K562 (cell line): ENCODE results near the gene MRPS15. TPM values are rescaled to one million over a fixed set of nuclear protein-coding genes. Genes with fewer than 3 reads are reported as not detected.

Experiments
- ATAC-seq: fragments of 200-7000 bp; cut with Tn5 transposase; 3 replicates; pipeline ENCODE4 v1.9.1; 2020; ENCODE audit warnings: moderate library complexity
- BruUV-seq: library from RNA; stranded (reverse); fragments of 400-500 nt; replicated peaks from 2 replicates; lab custom pipeline; 2021; lab: Mats Ljungman, UMichigan
- CTCF ChIA-PET: fragments of 300-600 bp; formaldehyde crosslinking; extraction: SDS; loops from one replicate; lab custom pipeline; 2021; ENCODE audit warnings: low intra/inter-chr PET ratio; lab: Yijun Ruan, JAX
- POLR2A ChIA-PET: fragments of 300-600, 350-650 bp; sonication (Branson Sonifier 250); formaldehyde crosslinking; extraction: SDS; loops from one replicate; lab custom pipeline; 2021; ENCODE audit warnings: antibody characterized with exemption, inconsistent platforms; lab: Yijun Ruan, JAX
- DNase-seq, 4 experiments: peaks; one replicate each; pipeline versions ENCODE4 v3.0.0 to v3.0.0-alpha.2; 2011 to 2018; ENCODE audit warnings: low spot score in 3 of 4, mixed read lengths in 3 of 4; ENCODE audit errors: extremely low read depth in 1 of 4
- FAIRE-seq: peaks from 2 replicates; lab custom pipeline; 2011; peaks lifted over from hg19 to GRCh38; lab: Jason Lieb, UNC
- H2AFZ ChIP-seq: 2 replicates; pipeline ENCODE4 v1.6.0; 2011; ENCODE audit warnings: low read depth, low read length, control low read depth, inconsistent platforms
- H3K27ac ChIP-seq: fragments of 200-600 bp; 3 replicates; pipeline ENCODE4 v1.8.0; 2011; ENCODE audit warnings: low read depth, mild to moderate bottlenecking, control low read depth, inconsistent platforms, low read length, moderate library complexity, mixed read lengths; ENCODE audit errors: extremely low read depth
- H3K27me3 ChIP-seq, 2 experiments: fragments of 300-600 bp in 1 of 2; 2 replicates in 1 of 2; 3 replicates in 1 of 2; pipeline versions ENCODE4 v1.6.0 to v1.8.0; 2011; ENCODE audit warnings: inconsistent platforms in 2 of 2, low read length in 2 of 2, mild to moderate bottlenecking in 1 of 2, mixed read lengths in 1 of 2, moderate library complexity in 1 of 2; ENCODE audit not compliant: control insufficient read depth in 2 of 2, insufficient read depth in 2 of 2
- H3K36me3 ChIP-seq: fragments of 300-600 bp; 3 replicates; pipeline ENCODE4 v1.8.0; 2011; ENCODE audit warnings: mild to moderate bottlenecking, low read length, inconsistent platforms; ENCODE audit not compliant: control insufficient read depth, insufficient read depth
- H3K4me1 ChIP-seq, 2 experiments: fragments of 200-600 bp in 1 of 2; replicated peaks in 1 of 2; 2 replicates in 1 of 2; 3 replicates in 1 of 2; pipeline versions ENCODE4 v1.5.1 to v1.8.0; 2011; ENCODE audit warnings: inconsistent platforms in 2 of 2, low read length in 2 of 2, mild to moderate bottlenecking in 1 of 2, mixed read lengths in 1 of 2, moderate library complexity in 1 of 2; ENCODE audit not compliant: control insufficient read depth in 2 of 2, insufficient read depth in 2 of 2
- H3K4me2 ChIP-seq: 2 replicates; pipeline ENCODE4 v1.6.1; 2011; ENCODE audit warnings: low read length, control low read depth, inconsistent platforms, mixed read lengths; ENCODE audit not compliant: insufficient read depth
- H3K4me3 ChIP-seq: fragments of 200-600 bp; sonication (generic), shearing (Covaris generic); 2 replicates; pipeline ENCODE4 v1.5.1; 2016; ENCODE audit warnings: control low read depth, inconsistent platforms
- H3K79me2 ChIP-seq: fragments of 200-600 bp; 3 replicates; pipeline ENCODE4 v1.8.0; 2011; ENCODE audit warnings: low read length, inconsistent platforms; ENCODE audit not compliant: control insufficient read depth, insufficient read depth
- H3K9ac ChIP-seq, 2 experiments: 2 replicates each; pipeline versions ENCODE4 v1.6.0 to v1.6.1; 2011; ENCODE audit warnings: low read depth in 2 of 2, low read length in 2 of 2, control low read depth in 1 of 2, inconsistent platforms in 1 of 2, mild to moderate bottlenecking in 1 of 2, mixed read lengths in 1 of 2; ENCODE audit not compliant: insufficient read depth in 1 of 2
- H3K9me1 ChIP-seq: one replicate; pipeline ENCODE4 v1.6.0; 2011; ENCODE audit warnings: inconsistent platforms, mild to moderate bottlenecking, low read length, moderate library complexity; ENCODE audit not compliant: control insufficient read depth, insufficient read depth
- H3K9me3 ChIP-seq: replicated peaks from 2 replicates; pipeline ENCODE4 v1.5.1; 2011; ENCODE audit warnings: low read depth, low read length, inconsistent platforms; ENCODE audit not compliant: control insufficient read depth, insufficient read depth
- H4K20me1 ChIP-seq: replicated peaks from 2 replicates; pipeline ENCODE4 v1.6.1; 2011; ENCODE audit warnings: low read length, inconsistent platforms, mixed read lengths; ENCODE audit not compliant: control insufficient read depth, insufficient read depth
- ATF7 ChIP-seq: fragments of 450-650 bp; IDR thresholded peaks from 2 replicates; pipeline ENCODE4 v1.7.1; 2014; ENCODE audit warnings: mild to moderate bottlenecking, moderate library complexity
- CHD1 ChIP-seq: fragments of 200-600 bp; sonication (generic); IDR thresholded peaks from one replicate; pipeline ENCODE4 v1.6.1; 2012; ENCODE audit warnings: mild to moderate bottlenecking, moderate library complexity, low read length, inconsistent platforms
- DPF2 ChIP-seq: fragments of 450-650 bp; IDR thresholded peaks from 2 replicates; pipeline ENCODE4 v1.6.1; 2016
- KAT8 ChIP-seq: fragments of 450-650 bp; IDR thresholded peaks from 2 replicates; pipeline ENCODE4 v1.6.1; 2016; ENCODE audit warnings: low read depth, mild to moderate bottlenecking
- MTA2 ChIP-seq: fragments of 450-650 bp; IDR thresholded peaks from 2 replicates; pipeline ENCODE4 v1.6.1; 2016; ENCODE audit warnings: low read depth
- MYC ChIP-seq, 2 experiments: fragments of 250-450 bp in 1 of 2; sonication (Bioruptor Pico) in 1 of 2; IDR thresholded peaks; 2 replicates each; pipeline versions ENCODE4 v1.5.1 to v1.6.1; 2012 to 2021; ENCODE audit warnings: low read depth in 2 of 2, borderline replicate concordance in 1 of 2, improper control_type of control experiment in 1 of 2, low read length in 1 of 2, mild to moderate bottlenecking in 1 of 2, moderate library complexity in 1 of 2
- RFX5 ChIP-seq: IDR thresholded peaks from 2 replicates; pipeline ENCODE4 v1.6.1; 2011; ENCODE audit warnings: low read depth, mild to moderate bottlenecking, improper control_type of control experiment, low read length
- RUNX1 ChIP-seq: sonication (generic); IDR thresholded peaks from 2 replicates; pipeline ENCODE4 v1.6.1; 2016; ENCODE audit warnings: antibody characterized with exemption, low read depth
- SAP30 ChIP-seq: fragments of 200-600 bp; sonication (generic); IDR thresholded peaks from 2 replicates; pipeline ENCODE4 v1.6.1; 2012; ENCODE audit warnings: borderline replicate concordance, low read depth, mild to moderate bottlenecking, moderate library complexity, low read length, control low read depth, inconsistent platforms; ENCODE audit not compliant: insufficient read depth, poor library complexity, severe bottlenecking
- TARDBP ChIP-seq: fragments of 450-650 bp; IDR thresholded peaks from 2 replicates; pipeline ENCODE4 v1.6.1; 2016
- ZNF175 ChIP-seq: fragments of 200-800 bp; sonication (Bioruptor generic); IDR thresholded peaks from 2 replicates; pipeline ENCODE4 v1.6.1; 2016; ENCODE audit warnings: low read depth, mild to moderate bottlenecking, missing genetic modification characterization, missing compliant biosample characterization
- ZNF41 ChIP-seq: fragments of 250-450 bp; sonication (Bioruptor Pico); conservative IDR thresholded peaks from 2 replicates; pipeline ENCODE4 v1.4.0; 2020; ENCODE audit warnings: mild to moderate bottlenecking
- ZNF449 ChIP-seq: fragments of 250-450 bp; sonication (Bioruptor Pico); IDR thresholded peaks from 2 replicates; pipeline ENCODE4 v1.8.0; 2022; ENCODE audit warnings: moderate library complexity, mild to moderate bottlenecking, inconsistent platforms
- ZNF780A ChIP-seq: fragments of 250-450 bp; sonication (Bioruptor Pico); IDR thresholded peaks from 2 replicates; pipeline ENCODE4 v1.5.0; 2021; ENCODE audit warnings: mild to moderate bottlenecking
- WGBS: fragments of 100-300 bp; shearing (Covaris generic); methylation state at CpG from one replicate; pipeline ENCODE4 v1.1.6; 2016; ENCODE audit warnings: low coverage, mixed read lengths; ENCODE audit not compliant: insufficient coverage; ENCODE audit errors: missing lambda C conversion rate; 5-methylcytosine and 5-hydroxymethylcytosine counted together
- in situ Hi-C: fragments of 300-500 bp; cut with MboI; formaldehyde crosslinking; loops from 4 replicates; pipeline ENCODE4 v1.15.0; 2018; ENCODE audit warnings: inconsistent platforms, mixed read lengths
- intact Hi-C: fragments of 100-400 bp; cut with micrococcal nuclease; formaldehyde crosslinking; loops from 2 replicates; pipeline ENCODE4 v1.14.2; 2022
- polyA plus RNA-seq, 8 experiments: library from polyadenylated mRNA; depleted of rRNA in 4 of 8; stranded (reverse) in 5 of 8; unstranded in 3 of 8; fragments of >200 nt; fragmentation: Nextera tagmentation in 2 of 8; fragmentation: Illumina TruSeq in 1 of 8; extraction: Ambion mirVana in 2 of 8; extraction: Trizol in 1 of 8; gene quantifications; 2 replicates each; pipeline versions ENCODE4 v1.2.1 to v1.2.3, GENCODE V29; 2011 to 2014; ENCODE audit warnings: inconsistent platforms in 1 of 8, missing spikeins in 1 of 8
- total RNA-seq, 7 experiments: library from RNA; depleted of rRNA in 6 of 7; stranded (reverse); fragments of >200 nt in 6 of 7; fragmentation: Illumina TruSeq in 2 of 7; extraction: Trizol in 2 of 7; gene quantifications; 2 replicates each; pipeline versions ENCODE4 v1.2.1 to v1.2.3, GENCODE V29; 2011 to 2021; ENCODE audit warnings: low replicate concordance in 1 of 7
- TF ChIP-seq, protein P1 (sequence below): sonication (generic); formaldehyde crosslinking; IDR thresholded peaks from 2 replicates; pipeline ENCODE4 v1.8.0; 2022; ENCODE audit warnings: mild to moderate bottlenecking, missing genetic modification reagents, borderline replicate concordance

The MRPS15 gene
- total and polyA plus RNA-seq, 9 of the 15 experiments (the other 6 are each of a cell fraction or from before 2014, with no cell fraction given), result 62.9 to 286 (median 149) TPM

DNA sequence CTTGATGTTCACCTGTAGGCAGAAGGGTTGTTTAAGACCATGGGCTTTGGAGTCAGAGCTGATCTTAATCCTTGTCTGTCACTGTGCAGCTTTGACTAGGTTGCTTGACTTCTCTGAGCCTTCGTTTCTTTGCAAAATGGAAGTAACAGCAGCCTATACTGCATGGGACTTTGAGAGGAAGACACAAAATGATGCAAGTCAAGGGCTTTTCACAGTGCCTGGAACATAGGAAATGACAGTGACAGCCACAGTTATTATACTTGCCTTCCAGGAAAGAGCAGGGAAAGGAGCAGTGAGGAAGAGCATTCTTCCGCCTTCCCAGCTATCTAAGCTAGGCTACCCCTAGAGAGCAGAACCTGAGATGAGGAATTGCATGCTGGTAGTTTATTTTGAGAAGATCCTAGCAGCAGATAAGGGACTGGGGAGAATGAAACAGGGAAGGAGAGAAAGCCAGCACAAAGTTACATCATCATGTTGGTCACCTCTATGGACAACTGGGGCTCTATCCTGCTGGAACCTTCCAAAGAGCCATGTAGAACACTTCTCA lies 15.4 kb upstream of the MRPS15 start:
- no peaks in the 10 kb centered on the region for H3K27me3 ChIP-seq
- H3K27ac ChIP-seq, result no peak overlapping the region
- peaks cover 31% of the 10 kb centered on the region in 2 experiments for H3K4me1 ChIP-seq
- ATAC-seq (peak; percentile 42), FAIRE-seq (no peak), DNase-seq (peak in 2 of 4 experiments; percentile 39 to 44)
- H4K20me1 ChIP-seq, result no peaks in the 10 kb centered on the region
- WGBS, result 27% methylated on average over 2 of the region's 2 CpGs
- ChIA-PET POLR2A (interaction anchor here (0.6 to 1.7 kb wide), 3 partner anchors 13 to 1035 kb away, joined by 3 to 8 read pairs (median 4); partner anchors contain the start of gene MRPS15), CTCF (no interaction called here)
- H3K9me3 ChIP-seq, result no peaks in the 10 kb centered on the region
- H3K4me3 ChIP-seq, result no peak overlapping the region
- no peaks in the 10 kb centered on the region for H3K9me1 ChIP-seq
- H3K9ac ChIP-seq, result no peak overlapping the region
- no peaks in the 10 kb centered on the region for H3K36me3 ChIP-seq
- intact Hi-C loops (no loop called here), in situ Hi-C loops (no loop called here)
- H3K79me2 ChIP-seq, result no peaks in the 10 kb centered on the region
- no TSS peak for BruUV-seq
- no peak overlapping the region; the same call in 1 of the 2 replicates for H3K4me2 ChIP-seq
- peak overlapping the region; percentile 46; the same call in 1 of the 2 replicates for H2AFZ ChIP-seq
- TF ChIP-seq, protein P1, sequence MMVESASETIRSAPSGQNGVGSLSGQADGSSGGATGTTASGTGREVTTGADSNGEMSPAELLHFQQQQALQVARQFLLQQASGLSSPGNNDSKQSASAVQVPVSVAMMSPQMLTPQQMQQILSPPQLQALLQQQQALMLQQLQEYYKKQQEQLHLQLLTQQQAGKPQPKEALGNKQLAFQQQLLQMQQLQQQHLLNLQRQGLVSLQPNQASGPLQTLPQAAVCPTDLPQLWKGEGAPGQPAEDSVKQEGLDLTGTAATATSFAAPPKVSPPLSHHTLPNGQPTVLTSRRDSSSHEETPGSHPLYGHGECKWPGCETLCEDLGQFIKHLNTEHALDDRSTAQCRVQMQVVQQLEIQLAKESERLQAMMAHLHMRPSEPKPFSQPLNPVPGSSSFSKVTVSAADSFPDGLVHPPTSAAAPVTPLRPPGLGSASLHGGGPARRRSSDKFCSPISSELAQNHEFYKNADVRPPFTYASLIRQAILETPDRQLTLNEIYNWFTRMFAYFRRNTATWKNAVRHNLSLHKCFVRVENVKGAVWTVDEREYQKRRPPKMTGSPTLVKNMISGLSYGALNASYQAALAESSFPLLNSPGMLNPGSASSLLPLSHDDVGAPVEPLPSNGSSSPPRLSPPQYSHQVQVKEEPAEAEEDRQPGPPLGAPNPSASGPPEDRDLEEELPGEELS (CRISPR knock-in tag), result no peak
- TF ChIP-seq ZNF175 (CRISPR knock-in tag) (no peak), RUNX1 (no peak), MTA2 (no peak), ZNF41 (CRISPR knock-in tag) (0 out of 2 replicates have a peak, but pooled peaks have one; percentile 34), TARDBP (0 out of 2 replicates have a peak, but pooled peaks have one; percentile 12), SAP30 (no peak), ZNF780A (CRISPR knock-in tag) (no peak), DPF2 (peak; percentile 24; the same call in 1 of the 2 replicates), RFX5 (no peak), ATF7 (peak; percentile 86), CHD1 (no peak), MYC (IDR thresholded peaks at IDR 0.05; ENCODE audit: low read depth, low read length) (no peak), MYC (CRISPR knock-in tag; IDR thresholded peaks at IDR 0.05; ENCODE audit: borderline replicate concordance, low read depth) (no peak), KAT8 (no peak), ZNF449 (no peak)
